NCI-H2029 treated with DMSO at 0.1 percent for 48 hours (cell line): ENCODE data around the gene ABCB8.
"Not testable (repeated sequence)": the region's sequence is repeated elsewhere in the genome, so short reads cannot be mapped to it uniquely, and the experiment has no call there.

Experiments
- DNase-seq: peaks from one replicate; lab custom pipeline; 2025; lab: John Stamatoyannopoulos, UW

Gene ABCB8

DNA sequence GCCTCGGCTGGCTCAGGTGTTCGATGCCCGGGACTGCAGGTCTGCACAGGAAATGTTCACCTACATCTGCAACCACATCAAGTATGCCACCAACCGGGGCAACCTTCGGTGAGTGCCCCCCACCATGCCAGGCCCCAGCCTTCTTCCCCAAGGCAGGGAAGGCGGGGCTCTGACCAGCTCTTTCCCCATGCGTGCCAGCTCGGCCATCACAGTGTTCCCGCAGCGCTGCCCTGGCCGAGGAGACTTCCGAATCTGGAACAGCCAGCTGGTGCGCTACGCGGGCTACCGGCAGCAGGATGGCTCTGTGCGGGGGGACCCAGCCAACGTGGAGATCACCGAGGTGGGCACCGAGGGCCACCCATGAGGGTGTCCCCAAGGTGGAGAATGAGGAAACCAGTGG lies 29.9 kb upstream of the ABCB8 start:
- no peak for DNase-seq

DNA sequence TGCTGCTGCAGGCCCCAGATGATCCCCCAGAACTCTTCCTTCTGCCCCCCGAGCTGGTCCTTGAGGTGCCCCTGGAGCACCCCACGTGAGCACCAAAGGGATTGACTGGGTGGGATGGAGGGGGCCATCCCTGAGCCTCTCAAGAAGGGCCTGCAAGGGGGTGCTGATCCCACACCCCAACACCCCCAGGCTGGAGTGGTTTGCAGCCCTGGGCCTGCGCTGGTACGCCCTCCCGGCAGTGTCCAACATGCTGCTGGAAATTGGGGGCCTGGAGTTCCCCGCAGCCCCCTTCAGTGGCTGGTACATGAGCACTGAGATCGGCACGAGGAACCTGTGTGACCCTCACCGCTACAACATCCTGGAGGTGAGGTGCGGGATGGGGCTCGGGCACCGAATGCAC lies 29.2 kb upstream of the ABCB8 start:
- no peak for DNase-seq

DNA sequence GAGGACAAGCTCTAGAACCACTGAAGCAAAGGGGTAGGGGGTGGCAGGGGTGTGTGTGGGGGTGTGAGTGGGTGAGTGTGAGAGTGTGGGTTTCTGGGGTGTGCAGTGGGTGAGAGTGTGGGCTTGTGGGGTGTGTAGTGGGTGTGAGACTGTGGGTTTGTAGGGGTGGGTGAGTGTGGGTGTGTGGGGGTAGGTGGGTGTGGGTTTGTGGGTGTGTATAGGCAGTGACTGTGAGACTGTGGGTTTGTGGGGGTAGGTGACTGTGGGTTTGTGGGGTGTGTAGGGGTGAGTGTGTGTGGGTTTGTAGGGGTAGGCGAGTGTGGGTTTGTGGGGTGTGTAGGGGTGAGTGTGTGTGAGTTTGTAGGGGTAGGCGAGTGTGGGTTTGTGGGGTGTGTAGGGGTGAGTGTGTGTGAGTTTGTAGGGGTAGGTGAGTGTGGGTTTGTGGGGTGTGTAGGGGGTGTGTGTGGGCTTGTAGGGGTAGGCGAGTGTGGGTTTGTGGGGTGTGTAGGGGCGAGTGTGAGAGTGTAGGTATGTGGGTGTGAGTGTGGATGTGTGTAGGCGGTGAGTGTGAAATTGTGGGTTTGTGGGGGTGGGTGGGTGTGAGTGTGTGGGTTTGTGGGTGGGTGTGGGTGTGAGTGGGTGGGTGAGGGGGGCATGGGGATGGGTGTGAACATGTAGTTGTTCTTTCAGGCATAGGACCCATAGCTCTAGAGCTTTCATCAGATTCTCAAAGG lies 28.6 kb upstream of the ABCB8 start:
- no peak for DNase-seq

DNA sequence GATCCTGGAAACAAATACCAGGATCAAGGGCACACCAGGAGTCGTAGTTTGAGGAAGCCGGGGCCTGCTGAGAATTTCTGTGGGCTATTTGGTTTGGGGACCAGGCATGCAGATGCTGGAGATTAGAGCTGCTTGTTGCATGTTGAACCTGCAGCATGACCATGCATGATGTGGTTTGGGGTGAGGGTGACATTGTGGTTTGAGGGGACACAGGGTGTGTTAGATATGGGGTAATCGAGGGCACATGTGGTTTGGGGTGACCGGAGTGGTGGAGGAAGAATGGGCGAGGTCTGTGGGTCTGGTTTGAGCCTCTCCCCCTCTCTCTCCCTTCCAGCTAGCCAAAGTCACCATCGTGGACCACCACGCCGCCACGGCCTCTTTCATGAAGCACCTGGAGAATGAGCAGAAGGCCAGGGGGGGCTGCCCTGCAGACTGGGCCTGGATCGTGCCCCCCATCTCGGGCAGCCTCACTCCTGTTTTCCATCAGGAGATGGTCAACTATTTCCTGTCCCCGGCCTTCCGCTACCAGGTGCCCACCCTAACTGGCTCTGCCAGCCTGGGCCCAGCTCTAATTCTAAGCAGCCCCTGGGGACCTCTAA lies 27.3 kb upstream of the ABCB8 start:
- DNase-seq: no peak

DNA sequence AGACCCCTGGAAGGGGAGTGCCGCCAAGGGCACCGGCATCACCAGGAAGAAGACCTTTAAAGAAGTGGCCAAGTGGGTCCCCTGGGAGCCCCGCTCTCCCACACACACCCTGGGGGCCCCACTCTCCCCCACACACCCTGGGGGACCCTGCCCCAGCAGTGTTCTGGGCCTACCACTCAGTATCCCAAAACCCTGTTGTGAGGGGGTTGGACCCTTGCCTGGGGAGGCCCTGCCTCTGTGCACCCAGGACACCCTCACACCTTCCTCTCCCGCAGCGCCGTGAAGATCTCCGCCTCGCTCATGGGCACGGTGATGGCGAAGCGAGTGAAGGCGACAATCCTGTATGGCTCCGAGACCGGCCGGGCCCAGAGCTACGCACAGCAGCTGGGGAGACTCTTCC lies 26.7 kb upstream of the ABCB8 start:
- DNase-seq: no peak

DNA sequence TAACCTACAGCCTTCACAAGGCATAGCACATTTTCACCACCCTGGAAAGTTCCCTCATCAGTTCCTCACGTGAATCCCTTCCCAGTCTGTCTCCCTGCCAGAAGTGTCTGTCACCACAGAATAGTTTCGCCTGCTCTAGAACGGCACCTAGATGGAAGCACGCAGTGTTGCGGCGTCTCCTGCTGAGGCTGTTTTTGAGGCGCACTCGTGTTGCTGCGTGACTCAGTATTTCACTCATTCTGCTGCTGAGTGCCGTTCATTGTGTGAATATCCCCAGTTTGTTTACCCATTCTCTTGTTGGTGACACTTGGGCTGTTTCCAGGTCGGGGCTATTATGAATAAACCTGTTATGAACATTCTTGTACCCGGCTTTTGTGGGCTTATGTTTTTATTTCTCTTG lies 24.7 kb upstream of the ABCB8 start:
- DNase-seq: peak; percentile 94

DNA sequence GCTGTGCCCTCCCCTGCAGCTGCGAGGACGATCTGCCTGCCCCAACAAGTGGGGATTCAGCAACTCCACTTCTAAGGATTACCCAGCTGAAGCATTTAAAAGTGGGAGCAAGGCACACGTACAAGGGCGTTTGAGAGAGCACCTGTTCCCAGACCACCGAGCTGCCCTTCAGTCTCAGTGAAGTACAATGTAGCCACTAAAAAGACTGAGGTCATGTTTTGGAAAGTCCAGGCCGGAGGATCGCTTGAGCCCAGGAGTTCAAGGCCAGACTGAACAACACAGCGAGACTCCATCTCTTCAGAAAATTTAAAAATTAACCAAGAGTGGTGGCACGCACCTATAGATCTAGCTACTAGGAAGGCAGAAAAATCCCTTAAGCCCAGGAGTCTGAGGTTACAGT lies 22.7 kb upstream of the ABCB8 start:
- no peak for DNase-seq

DNA sequence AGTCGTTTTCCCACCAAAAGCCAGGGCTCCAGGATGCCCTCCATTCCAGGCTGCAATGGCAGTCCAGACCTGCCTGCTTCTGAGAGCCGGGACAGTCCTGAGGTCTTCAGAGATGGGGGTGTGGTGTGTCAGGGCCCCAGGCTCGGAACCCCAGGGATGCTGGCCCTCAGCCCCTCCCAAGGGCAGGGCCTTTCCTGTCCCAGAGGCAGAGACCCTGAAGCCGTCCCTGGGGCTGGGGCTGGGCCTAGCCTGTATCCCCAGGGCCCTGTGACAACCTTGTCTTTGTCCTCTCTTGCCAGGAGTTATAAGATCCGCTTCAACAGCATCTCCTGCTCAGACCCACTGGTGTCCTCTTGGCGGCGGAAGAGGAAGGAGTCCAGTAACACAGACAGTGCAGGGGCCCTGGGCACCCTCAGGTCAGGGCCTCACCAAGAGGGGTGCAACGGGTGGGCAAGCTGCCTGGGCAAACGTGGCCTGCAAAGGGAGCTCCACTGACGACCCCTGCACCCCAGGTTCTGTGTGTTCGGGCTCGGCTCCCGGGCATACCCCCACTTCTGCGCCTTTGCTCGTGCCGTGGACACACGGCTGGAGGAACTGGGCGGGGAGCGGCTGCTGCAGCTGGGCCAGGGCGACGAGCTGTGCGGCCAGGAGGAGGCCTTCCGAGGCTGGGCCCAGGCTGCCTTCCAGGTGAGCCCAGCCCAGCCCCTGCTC lies 21.5 kb upstream of the ABCB8 start:
- DNase-seq: no peak

DNA sequence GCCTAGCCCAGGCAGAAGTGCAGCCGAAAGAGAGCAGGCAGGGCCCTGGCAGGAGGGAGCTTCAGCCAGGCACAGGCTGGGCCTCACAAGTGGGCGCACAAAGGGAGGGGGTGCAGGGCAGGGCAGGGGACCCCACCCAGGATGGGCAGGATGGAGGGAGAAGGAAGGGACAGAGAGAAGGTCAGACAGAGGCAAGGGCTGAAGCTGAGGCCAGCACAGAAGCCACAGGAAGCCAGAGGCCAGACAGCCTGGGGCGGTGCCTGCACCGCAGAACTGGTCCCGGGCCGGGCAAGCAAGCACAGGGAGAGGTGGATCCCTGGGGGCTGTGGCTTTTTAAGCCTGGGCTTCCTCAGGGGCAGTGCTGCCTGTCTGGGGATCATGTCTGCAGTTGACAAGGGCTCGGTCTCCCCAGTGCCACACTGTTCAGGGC lies 20.8 kb upstream of the ABCB8 start:
- DNase-seq: no peak

DNA sequence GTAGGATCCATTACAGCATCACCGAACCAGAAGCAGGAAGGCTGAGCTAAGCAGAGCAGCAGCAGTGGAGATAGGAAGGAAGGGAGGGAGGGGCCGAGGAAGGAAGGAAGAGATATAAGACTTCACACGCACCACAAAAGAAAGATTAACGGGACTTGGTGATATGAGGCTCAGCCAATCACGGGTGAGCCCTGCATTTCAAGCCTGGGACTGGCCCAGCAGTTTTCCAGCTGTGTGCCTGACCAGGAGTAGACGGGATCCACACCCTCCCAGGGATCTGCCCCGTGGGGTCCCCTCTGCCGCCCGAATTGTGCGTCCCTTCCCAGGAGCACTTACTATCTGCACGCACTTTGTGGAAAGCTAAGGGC lies 20.1 kb upstream of the ABCB8 start:
- DNase-seq: no peak

DNA sequence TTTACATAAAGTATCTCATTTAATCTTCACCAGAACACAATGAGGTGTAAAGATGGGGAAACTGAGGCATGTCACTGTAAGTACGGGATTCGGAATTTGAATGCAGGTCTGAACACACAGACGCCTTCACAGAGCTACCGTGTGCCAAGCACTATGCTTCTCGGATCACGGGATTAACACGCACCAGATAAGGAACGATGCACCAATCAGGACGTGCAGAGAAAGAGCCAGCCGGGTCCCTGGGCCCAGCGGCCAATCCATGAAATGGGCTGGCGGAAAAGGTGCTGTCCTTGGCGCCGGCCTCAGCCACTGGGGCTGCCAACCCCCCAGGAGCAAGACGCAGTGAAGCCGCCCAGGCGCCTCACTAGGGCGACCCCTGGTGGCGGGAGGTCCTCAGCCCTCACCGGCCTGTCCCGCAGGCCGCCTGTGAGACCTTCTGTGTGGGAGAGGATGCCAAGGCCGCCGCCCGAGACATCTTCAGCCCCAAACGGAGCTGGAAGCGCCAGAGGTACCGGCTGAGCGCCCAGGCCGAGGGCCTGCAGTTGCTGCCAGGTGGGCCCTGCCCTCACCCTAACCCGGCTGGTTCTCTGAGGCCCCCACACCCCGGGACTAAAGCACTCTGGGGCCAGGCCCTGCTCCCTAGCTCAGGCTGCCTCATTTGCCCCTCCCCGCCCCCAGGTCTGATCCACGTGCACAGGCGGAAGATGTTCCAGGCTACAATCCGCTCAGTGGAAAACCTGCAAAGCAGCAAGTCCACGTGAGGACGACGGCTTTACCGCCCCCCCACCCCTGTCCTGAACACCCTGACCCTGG lies 19.5 kb upstream of the ABCB8 start:
- DNase-seq: no peak

DNA sequence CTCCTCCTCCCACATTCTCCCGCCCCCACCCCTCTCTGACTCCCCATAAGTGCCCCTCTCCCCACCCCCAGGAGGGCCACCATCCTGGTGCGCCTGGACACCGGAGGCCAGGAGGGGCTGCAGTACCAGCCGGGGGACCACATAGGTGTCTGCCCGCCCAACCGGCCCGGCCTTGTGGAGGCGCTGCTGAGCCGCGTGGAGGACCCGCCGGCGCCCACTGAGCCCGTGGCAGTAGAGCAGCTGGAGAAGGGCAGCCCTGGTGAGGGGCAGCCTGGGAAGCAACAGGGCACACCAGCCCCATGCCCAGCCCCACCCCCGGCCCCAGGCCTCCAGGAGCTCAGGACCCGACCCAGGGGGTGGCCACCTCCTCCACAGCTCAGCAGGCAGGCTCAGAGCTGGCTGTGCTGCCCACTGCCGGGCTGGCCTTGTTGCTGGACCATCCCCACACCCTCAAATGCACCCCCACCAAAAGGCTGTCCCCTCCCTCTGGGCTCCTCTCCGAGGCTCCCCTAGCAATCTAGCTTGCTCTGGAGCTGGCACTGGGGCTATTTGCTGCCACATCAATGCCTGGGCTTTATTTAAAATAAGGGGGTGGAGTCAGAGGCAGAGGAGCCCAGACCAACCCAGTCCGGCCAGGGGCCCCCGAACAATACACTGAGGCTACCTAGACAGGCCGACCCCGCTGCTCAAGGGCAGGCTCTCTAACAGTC lies 18.8 kb upstream of the ABCB8 start:
- no peak for DNase-seq

DNA sequence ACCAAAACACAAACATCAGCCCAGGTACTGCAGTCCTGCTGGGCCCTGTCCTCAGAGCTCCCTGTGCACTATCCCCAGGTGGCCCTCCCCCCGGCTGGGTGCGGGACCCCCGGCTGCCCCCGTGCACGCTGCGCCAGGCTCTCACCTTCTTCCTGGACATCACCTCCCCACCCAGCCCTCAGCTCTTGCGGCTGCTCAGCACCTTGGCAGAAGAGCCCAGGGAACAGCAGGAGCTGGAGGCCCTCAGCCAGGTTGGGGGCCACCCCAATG lies 18.3 kb upstream of the ABCB8 start:
- no peak for DNase-seq

DNA sequence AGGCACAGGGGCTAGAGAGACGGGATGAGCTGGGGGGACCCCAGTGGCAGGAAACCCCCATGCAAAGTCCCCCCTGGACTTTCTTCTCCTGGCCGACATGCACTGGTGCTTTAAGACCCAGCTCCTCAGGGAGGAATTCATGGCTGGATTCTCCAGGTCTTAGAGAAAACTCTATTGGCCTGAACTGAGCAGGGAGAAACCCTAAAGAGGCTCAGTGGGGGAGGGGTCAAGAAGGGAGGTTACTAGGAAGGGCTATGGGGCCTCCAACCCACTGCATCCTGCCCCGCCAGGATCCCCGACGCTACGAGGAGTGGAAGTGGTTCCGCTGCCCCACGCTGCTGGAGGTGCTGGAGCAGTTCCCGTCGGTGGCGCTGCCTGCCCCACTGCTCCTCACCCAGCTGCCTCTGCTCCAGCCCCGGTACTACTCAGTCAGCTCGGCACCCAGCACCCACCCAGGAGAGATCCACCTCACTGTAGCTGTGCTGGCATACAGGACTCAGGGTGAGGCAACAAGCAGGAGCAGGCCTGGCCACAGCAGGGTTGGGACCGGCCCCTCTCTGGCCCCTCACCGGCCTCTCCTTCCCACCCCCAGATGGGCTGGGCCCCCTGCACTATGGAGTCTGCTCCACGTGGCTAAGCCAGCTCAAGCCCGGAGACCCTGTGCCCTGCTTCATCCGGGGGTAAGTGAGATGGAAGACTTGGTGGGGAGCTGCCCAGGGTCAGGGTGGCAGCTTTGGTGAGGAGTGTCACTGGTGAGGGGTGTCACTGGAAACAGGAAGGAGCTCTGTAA lies 17.7 kb upstream of the ABCB8 start:
- no peak for DNase-seq

DNA sequence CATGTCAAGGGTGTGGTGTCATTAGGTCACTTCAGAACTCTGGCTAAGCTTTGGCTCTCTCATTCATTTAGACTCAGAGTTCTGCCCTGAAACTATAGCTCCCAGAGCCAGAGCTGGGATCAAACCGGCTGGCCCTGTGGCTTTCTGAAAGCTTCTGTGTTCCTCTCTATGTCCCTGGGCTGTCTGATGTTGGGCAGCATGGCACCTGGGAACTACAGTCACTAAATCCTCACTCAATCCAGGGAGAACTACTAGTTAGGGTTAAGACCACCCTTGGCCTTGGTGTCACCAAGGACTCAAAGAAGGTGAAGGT lies 17.2 kb upstream of the ABCB8 start:
- DNase-seq: no peak

DNA sequence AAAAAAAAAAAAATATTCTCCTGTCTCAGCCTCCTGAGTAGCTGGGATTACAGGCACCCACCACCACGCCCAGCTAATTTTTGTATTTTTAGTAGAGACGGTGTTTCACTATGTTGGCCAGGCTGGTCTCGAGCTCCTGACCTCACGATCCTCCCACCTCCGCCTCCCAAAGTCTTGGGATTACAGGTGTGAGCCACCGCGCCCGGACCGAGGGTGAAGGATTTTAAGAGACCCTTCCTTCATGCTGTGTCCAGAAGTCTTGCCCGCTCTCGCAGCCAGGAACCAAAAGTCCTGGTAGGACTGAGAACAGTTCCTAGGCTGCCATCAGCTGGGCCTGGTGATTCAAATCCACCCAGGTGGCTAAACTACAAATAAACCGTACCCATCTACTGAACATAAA lies 16.6 kb upstream of the ABCB8 start:
- not testable (repeated sequence) for DNase-seq

DNA sequence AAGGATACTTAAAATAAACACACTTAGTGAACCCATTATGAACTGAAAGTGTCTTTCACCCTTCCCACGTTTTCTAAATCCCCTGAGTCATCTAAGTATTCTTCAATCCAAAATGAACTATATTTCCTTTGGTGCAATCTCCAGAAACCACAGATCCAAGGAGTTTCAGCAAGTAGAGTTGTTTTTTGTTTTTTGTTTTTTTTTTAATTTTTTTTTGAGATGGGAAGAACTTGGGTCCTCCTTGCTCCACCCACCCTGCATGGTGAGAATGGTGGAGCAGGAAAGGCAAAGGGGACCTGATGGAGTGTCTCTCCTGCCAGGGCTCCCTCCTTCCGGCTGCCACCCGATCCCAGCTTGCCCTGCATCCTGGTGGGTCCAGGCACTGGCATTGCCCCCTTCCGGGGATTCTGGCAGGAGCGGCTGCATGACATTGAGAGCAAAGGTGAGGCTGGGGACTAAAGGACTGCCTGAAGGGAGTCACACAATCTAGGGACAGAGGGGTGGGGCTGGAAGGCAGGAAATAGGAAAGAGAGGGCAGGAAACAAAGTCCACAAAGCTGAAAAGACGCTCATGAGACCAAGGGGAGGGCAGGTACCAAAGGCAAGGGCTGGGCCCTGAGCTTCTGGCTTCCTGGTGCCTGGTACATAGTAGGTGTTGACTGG lies 16.1 kb upstream of the ABCB8 start:
- no peak for DNase-seq

DNA sequence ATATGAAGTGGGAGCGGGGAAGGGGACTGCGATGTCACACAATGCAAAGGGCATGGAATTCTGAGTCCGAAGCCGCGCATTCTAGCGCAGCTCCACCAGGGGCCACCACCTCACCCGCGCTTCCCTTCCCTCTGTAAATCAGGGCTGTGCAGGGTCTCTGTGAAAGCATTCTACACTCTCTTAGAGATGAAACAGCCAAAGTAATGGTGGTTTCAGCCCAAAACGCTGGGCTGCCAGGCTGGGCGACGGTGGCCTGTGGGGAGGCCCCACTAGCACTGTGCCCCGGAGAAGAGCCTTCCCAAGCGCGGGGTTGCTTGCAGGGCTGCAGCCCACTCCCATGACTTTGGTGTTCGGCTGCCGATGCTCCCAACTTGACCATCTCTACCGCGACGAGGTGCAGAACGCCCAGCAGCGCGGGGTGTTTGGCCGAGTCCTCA lies 15.3 kb upstream of the ABCB8 start:
- no peak for DNase-seq

DNA sequence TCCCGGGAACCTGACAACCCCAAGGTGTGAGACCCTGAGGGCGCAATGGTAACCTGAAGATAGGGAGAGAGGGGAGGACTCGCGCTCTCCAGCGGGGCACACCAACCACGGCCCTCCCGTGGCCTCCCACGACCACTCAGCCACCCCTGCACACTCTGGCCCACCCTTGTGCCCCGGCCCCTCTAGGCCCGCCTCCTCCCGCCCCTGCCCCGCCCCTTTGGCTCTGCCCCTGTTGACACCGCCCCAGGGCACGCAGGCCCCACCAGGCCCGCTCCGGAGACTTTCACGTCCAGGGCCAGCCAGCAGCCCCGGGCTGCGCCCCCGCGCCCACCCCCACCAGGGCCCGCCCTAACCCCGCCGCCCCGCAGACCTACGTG lies 14.9 kb upstream of the ABCB8 start:
- no peak for DNase-seq

DNA sequence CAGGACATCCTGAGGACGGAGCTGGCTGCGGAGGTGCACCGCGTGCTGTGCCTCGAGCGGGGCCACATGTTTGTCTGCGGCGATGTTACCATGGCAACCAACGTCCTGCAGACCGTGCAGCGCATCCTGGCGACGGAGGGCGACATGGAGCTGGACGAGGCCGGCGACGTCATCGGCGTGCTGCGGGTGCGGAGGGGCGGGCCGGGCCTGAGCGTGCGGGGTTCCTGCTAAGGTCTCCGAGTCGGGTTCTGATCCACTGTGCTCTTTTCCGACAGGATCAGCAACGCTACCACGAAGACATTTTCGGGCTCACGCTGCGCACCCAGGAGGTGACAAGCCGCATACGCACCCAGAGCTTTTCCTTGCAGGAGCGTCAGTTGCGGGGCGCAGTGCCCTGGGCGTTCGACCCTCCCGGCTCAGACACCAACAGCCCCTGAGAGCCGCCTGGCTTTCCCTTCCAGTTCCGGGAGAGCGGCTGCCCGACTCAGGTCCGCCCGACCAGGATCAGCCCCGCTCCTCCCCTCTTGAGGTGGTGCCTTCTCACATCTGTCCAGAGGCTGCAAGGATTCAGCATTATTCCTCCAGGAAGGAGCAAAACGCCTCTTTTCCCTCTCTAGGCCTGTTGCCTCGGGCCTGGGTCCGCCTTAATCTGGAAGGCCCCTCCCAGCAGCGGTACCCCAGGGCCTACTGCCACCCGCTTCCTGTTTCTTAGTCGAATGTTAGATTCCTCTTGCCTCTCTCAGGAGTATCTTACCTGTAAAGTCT lies 14.3 kb upstream of the ABCB8 start:
- no peak for DNase-seq
